ENCODE results near the gene SERPINB7. TPM values are rescaled to one million over a fixed set of nuclear protein-coding genes. Genes with fewer than 3 reads are reported as not detected.
"Not testable (repeated sequence)": the region's sequence is repeated elsewhere in the genome, so short reads cannot be mapped to it uniquely, and the experiment has no call there.

SERPINB7 gene
- total RNA-seq, result not detected
- long read RNA-seq, result 0 reads

GRCh38 chr18:63775166-63775730, at the start of gene SERPINB7:
SERPINB7 (plus strand) TSS chr18:63775418; CDS start chr18:63782373, 6,955 bp downstream.
- DNase-seq (ENCODE audit: low spot score), result no peak

GRCh38 chr18:63725682-63726480, 49.3 kb upstream of the SERPINB7 start:
- no peak for DNase-seq (ENCODE audit: low spot score)

GRCh38 chr18:63730773-63731172, 44.4 kb upstream of the SERPINB7 start:
- no peak for DNase-seq (ENCODE audit: low spot score)

- DNase-seq (ENCODE audit: low spot score), result no peak
These were observed 44.0 kb upstream of the SERPINB7 start for GRCh38 chr18:63731215-63731614.

- DNase-seq (ENCODE audit: low spot score), result no peak
These were observed 38.3 kb upstream of the SERPINB7 start for GRCh38 chr18:63736876-63737275.

GRCh38 chr18:63741769-63742168, 33.4 kb upstream of the SERPINB7 start:
- DNase-seq (ENCODE audit: low spot score), result no peak

- DNase-seq (ENCODE audit: low spot score), result no peak
These were observed 28.2 kb upstream of the SERPINB7 start for GRCh38 chr18:63747006-63747405.

GRCh38 chr18:63749489-63749888, 25.7 kb upstream of the SERPINB7 start:
- DNase-seq (ENCODE audit: low spot score), result no peak

- DNase-seq (ENCODE audit: low spot score), result no peak
These were observed 22.6 kb upstream of the SERPINB7 start for GRCh38 chr18:63752636-63753035.

- no peak for DNase-seq (ENCODE audit: low spot score)
These were observed 21.5 kb upstream of the SERPINB7 start for GRCh38 chr18:63753676-63754075.

- no peak for DNase-seq (ENCODE audit: low spot score)
These were observed 17.7 kb upstream of the SERPINB7 start for GRCh38 chr18:63757541-63757940.

- DNase-seq (ENCODE audit: low spot score), result no peak
These were observed 16.5 kb upstream of the SERPINB7 start for GRCh38 chr18:63758615-63759240.

- DNase-seq (ENCODE audit: low spot score), result not testable (repeated sequence)
These were observed 15.4 kb upstream of the SERPINB7 start for GRCh38 chr18:63759786-63760185.

- no peak for DNase-seq (ENCODE audit: low spot score)
These were observed 12.7 kb upstream of the SERPINB7 start for GRCh38 chr18:63762518-63762917.

GRCh38 chr18:63763831-63764600, 11.2 kb upstream of the SERPINB7 start:
- DNase-seq (ENCODE audit: low spot score), result no peak

GRCh38 chr18:63765837-63766236, 9.4 kb upstream of the SERPINB7 start:
- no peak for DNase-seq (ENCODE audit: low spot score)

- DNase-seq (ENCODE audit: low spot score), result no peak
These were observed 1.7 kb upstream of the SERPINB7 start for GRCh38 chr18:63773551-63773950.

- no peak for DNase-seq (ENCODE audit: low spot score)
These were observed 707 bp upstream of the SERPINB7 start for GRCh38 chr18:63774511-63774910.

GRCh38 chr18:63779386-63779785, 4.2 kb downstream of the SERPINB7 start:
- no peak for DNase-seq (ENCODE audit: low spot score)

- DNase-seq (ENCODE audit: low spot score), result no peak
These were observed 8.2 kb downstream of the SERPINB7 start for GRCh38 chr18:63783394-63783793.

GRCh38 chr18:63784787-63785452, 9.7 kb downstream of the SERPINB7 start:
- no peak for DNase-seq (ENCODE audit: low spot score)
